ENCODE measurements around the gene CPT1A.

Gene CPT1A

DNA sequence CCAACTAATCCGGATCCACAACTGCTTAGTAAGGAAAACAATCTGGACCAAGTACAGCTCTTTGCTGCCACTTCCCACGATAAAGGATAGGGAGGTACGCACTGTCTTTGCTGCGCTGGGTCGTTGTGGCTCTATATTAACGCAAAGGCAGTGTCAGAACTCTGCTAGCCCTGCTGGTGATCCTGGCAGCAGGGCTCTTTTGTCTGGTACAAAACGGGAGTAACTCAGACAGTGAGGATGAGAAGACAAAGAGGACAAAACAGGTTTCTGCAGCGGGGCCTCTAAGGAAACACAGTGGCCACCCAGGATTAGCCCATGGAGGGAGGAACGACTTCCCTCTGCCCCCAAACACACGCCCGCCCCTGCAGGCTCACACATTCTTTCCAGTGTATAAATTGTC, 131.3 kb downstream of the CPT1A start:
- no peak for DNase-seq (ENCODE audit: low read depth)

DNA sequence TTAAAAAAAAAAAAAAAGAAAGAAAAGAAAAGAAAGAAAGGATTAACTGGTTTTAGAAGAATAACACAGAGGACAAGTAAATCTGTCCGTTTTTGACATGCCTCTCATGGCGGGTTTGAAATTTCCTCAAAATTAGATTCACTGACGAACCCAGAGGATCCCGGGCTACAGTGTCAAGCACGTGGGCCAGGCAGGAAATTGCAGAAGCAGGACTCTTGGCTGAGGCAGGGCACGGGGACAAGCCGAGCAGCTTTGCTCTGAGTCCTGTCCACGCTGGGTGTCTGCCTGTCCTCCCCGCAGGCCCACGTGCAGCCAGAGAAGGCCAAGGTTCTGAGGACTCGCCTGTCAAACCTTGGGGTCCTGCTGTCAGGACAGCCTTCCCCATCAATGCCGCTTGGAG, 132.7 kb downstream of the CPT1A start:
- DNase-seq (ENCODE audit: low read depth) = no peak

DNA sequence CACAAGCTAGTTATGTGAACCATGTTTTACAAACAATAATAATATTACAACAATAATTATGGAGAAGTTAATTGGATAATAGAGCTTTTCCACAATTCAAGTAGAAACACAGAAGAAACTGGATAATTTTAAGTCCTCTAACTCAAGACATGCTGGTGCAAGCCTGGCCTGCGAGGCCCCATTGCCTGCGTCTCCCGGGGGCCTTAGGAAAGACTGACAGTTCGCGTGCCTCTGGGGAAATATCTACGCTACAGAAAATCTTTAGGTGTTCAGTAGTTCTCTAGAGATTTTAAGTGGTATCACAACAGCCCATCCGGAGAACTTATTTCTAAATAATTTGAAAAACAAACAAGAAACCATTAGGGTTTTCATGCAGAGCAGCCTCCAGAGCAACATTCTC, 134.2 kb downstream of the CPT1A start:
- no peak for DNase-seq (ENCODE audit: low read depth)

DNA sequence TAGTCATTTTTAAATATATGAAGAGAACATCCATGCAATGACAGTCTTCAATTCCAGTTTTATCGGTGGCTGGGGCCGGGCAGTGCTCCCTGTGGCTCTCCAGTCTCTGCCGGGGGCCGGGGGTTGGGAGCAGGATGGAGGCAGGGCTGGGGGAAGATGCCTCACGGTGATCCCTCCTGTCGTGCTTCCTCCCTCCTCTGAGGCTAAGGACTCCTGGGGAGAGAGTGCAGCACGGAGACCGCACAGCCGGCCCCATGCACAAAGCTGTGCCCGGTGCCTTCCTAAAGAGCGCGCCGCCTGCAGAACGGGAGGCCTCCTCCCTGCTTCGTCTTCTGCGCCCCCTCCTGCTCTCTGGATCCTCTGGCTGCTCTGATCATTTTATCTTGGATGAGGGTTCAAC, 136.8 kb downstream of the CPT1A start:
- DNase-seq (ENCODE audit: low read depth) = no peak
